PC-9 (cell line): ENCODE results near the gene RYR1. TPM values are rescaled to one million over a fixed set of nuclear protein-coding genes. Genes with fewer than 3 reads are reported as not detected.
"Not testable (repeated sequence)": the region's sequence is repeated elsewhere in the genome, so short reads cannot be mapped to it uniquely, and the experiment has no call there.

Source experiments
- BruUV-seq: library from RNA; stranded (reverse); fragments of 400-500 nt; replicated peaks from 2 replicates; lab custom pipeline; 2021; lab: Mats Ljungman, UMichigan
- CTCF ChIA-PET: fragments of 300-600 bp; sonication (Branson Sonifier 250); formaldehyde crosslinking; loops from one replicate; lab custom pipeline; 2022; ENCODE audit warnings: antibody characterized with exemption; lab: Charles Lee
- POLR2A ChIA-PET: fragments of 300-600 bp; sonication (Branson Sonifier 250); formaldehyde crosslinking; loops from one replicate; lab custom pipeline; 2022; ENCODE audit warnings: antibody characterized with exemption; ENCODE audit not compliant: unreplicated experiment; lab: Charles Lee
- DNase-seq, 2 experiments: peaks; one replicate each; pipeline versions ENCODE4 v3.0.0 to v3.0.0-alpha.2; 2015 to 2022; ENCODE audit warnings: mixed read lengths in 1 of 2
- H2AFZ ChIP-seq: fragments of 200-600 bp; sonication (generic); 2 replicates; pipeline ENCODE4 v1.8.1; 2017; ENCODE audit warnings: antibody characterized with exemption
- H3F3A ChIP-seq: fragments of 200-600 bp; sonication (generic); 2 replicates; pipeline ENCODE4 v1.8.1; 2017; ENCODE audit warnings: antibody characterized with exemption, mild to moderate bottlenecking, low read depth; ENCODE audit not compliant: insufficient read depth
- H3K27ac ChIP-seq: fragments of 200-600 bp; sonication (generic); 2 replicates; pipeline ENCODE4 v1.6.1; 2016; ENCODE audit warnings: mixed run types
- H3K27me3 ChIP-seq: fragments of 200-600 bp; sonication (generic); 2 replicates; pipeline ENCODE4 v1.6.1; 2016; ENCODE audit warnings: low read depth, mixed run types; ENCODE audit not compliant: insufficient read depth
- H3K36me3 ChIP-seq: fragments of 200-600 bp; sonication (generic); 2 replicates; pipeline ENCODE4 v1.6.1; 2016; ENCODE audit warnings: low read depth, mixed run types
- H3K4me1 ChIP-seq: fragments of 200-600 bp; sonication (generic); replicated peaks from 2 replicates; pipeline ENCODE4 v1.6.1; 2016; ENCODE audit warnings: mixed run types; ENCODE audit not compliant: insufficient read depth
- H3K4me2 ChIP-seq: fragments of 200-600 bp; sonication (generic); 2 replicates; pipeline ENCODE4 v1.6.1; 2017; ENCODE audit warnings: mixed run types
- H3K4me3 ChIP-seq: fragments of 200-600 bp; sonication (generic); 2 replicates; pipeline ENCODE4 v1.6.1; 2016; ENCODE audit warnings: mixed run types
- H3K79me2 ChIP-seq: fragments of 200-600 bp; sonication (generic); 2 replicates; pipeline ENCODE4 v1.6.1; 2017; ENCODE audit warnings: low read depth, mixed run types
- H3K9me2 ChIP-seq: fragments of 200-600 bp; sonication (generic); 2 replicates; pipeline ENCODE4 v1.8.1; 2017; ENCODE audit warnings: mild to moderate bottlenecking; ENCODE audit not compliant: insufficient read depth
- H3K9me3 ChIP-seq: fragments of 200-600 bp; sonication (generic); 2 replicates; pipeline ENCODE4 v1.8.1; 2016; ENCODE audit warnings: low read depth; ENCODE audit not compliant: insufficient read depth
- H4K20me1 ChIP-seq: fragments of 200-600 bp; sonication (generic); 2 replicates; pipeline ENCODE4 v1.8.1; 2017; ENCODE audit not compliant: insufficient read depth
- EZH2 ChIP-seq: fragments of 200-600 bp; sonication (generic); IDR thresholded peaks from 2 replicates; pipeline ENCODE4 v1.8.0; 2017; ENCODE audit warnings: antibody characterized with exemption, low read depth
- intact Hi-C: fragments of 100-400 bp; cut with micrococcal nuclease; formaldehyde crosslinking; loops from one replicate; pipeline ENCODE4 v1.10.0; 2022; ENCODE audit not compliant: unreplicated experiment
- total RNA-seq: library from RNA; stranded (reverse); gene quantifications from 2 replicates; pipeline ENCODE4 v1.2.3, GENCODE V29; 2021
- TF ChIP-seq, protein P1 (sequence below): fragments of 200-600 bp; sonication (generic); conservative IDR thresholded peaks from 2 replicates; pipeline ENCODE4 v1.6.1; 2017; ENCODE audit warnings: mixed run types, antibody characterized with exemption, mild to moderate bottlenecking, moderate library complexity

The RYR1 gene
- total RNA-seq, 1 experiment from 2014 or later = 1.0 TPM

- no peak for DNase-seq
- intact Hi-C loops = no loop called here
- Histone ChIP-seq H3K9me2 (no peaks in the 10 kb centered on the region), H3K4me3 (no peak overlapping the region), H3K4me1 (peaks cover 6% of the 10 kb centered on the region), H3K27ac (no peak overlapping the region), H3K36me3 (no peaks in the 10 kb centered on the region), H3K9me3 (no peaks in the 10 kb centered on the region), H3K27me3 (no peaks in the 10 kb centered on the region), H4K20me1 (no peaks in the 10 kb centered on the region), H3K79me2 (no peaks in the 10 kb centered on the region), H3K4me2 (no peak overlapping the region), H2AFZ (no peak overlapping the region), H3F3A (peaks cover 9% of the 10 kb centered on the region; the same call in 1 of the 2 replicates)
- CTCF ChIA-PET = interaction anchor here (0.7 kb wide), 1 partner anchor 69 kb away, joined by 4 read pairs; no protein-coding TSS in a partner anchor
- POLR2A ChIA-PET = no interaction called here
- TF ChIP-seq, protein P1, sequence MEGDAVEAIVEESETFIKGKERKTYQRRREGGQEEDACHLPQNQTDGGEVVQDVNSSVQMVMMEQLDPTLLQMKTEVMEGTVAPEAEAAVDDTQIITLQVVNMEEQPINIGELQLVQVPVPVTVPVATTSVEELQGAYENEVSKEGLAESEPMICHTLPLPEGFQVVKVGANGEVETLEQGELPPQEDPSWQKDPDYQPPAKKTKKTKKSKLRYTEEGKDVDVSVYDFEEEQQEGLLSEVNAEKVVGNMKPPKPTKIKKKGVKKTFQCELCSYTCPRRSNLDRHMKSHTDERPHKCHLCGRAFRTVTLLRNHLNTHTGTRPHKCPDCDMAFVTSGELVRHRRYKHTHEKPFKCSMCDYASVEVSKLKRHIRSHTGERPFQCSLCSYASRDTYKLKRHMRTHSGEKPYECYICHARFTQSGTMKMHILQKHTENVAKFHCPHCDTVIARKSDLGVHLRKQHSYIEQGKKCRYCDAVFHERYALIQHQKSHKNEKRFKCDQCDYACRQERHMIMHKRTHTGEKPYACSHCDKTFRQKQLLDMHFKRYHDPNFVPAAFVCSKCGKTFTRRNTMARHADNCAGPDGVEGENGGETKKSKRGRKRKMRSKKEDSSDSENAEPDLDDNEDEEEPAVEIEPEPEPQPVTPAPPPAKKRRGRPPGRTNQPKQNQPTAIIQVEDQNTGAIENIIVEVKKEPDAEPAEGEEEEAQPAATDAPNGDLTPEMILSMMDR = no peak
- no peak for TF ChIP-seq EZH2
- BruUV-seq = no TSS peak
These were observed 116.5 kb downstream of the RYR1 start for GRCh38 chr19:38549942-38550341.

- no peak overlapping the region for H3K4me3 ChIP-seq
- no peak overlapping the region for H3K27ac ChIP-seq
- H3K9me3 ChIP-seq = no peaks in the 10 kb centered on the region
- POLR2A ChIA-PET = no interaction called here
- peaks cover 5% of the 10 kb centered on the region; the same call in 1 of the 2 replicates for H3F3A ChIP-seq
- H2AFZ ChIP-seq = no peak overlapping the region
- BruUV-seq = no TSS peak
- H4K20me1 ChIP-seq = no peaks in the 10 kb centered on the region
- no peak overlapping the region for H3K4me2 ChIP-seq
- no peak for DNase-seq
- H3K27me3 ChIP-seq = no peaks in the 10 kb centered on the region
- H3K9me2 ChIP-seq = no peaks in the 10 kb centered on the region
- TF ChIP-seq EZH2 = no peak
- TF ChIP-seq, protein P1 = no peak
- peaks cover 1% of the 10 kb centered on the region for H3K4me1 ChIP-seq
- CTCF ChIA-PET = no interaction called here
- H3K36me3 ChIP-seq = no peaks in the 10 kb centered on the region
- intact Hi-C loops = no loop called here
- H3K79me2 ChIP-seq = no peaks in the 10 kb centered on the region
These were observed 116.9 kb downstream of the RYR1 start for GRCh38 chr19:38550376-38550775.

GRCh38 chr19:38551450-38551813, 117.9 kb downstream of the RYR1 start:
- DNase-seq = no peak
- Histone ChIP-seq H3K27ac (no peak overlapping the region), H3K27me3 (no peaks in the 10 kb centered on the region), H3K4me2 (no peak overlapping the region), H3K9me3 (no peaks in the 10 kb centered on the region), H3K36me3 (no peaks in the 10 kb centered on the region), H3K4me1 (no peaks in the 10 kb centered on the region), H2AFZ (no peak overlapping the region), H3F3A (peaks cover 4% of the 10 kb centered on the region; the same call in 1 of the 2 replicates), H3K4me3 (no peak overlapping the region), H3K79me2 (no peaks in the 10 kb centered on the region), H3K9me2 (no peaks in the 10 kb centered on the region), H4K20me1 (no peaks in the 10 kb centered on the region)
- TF ChIP-seq, protein P1 = no peak
- TF ChIP-seq EZH2 = no peak
- BruUV-seq = no TSS peak
- POLR2A ChIA-PET = interaction anchor here (0.7 kb wide), 1 partner anchor 420 kb away, joined by 7 read pairs; no protein-coding TSS in a partner anchor
- intact Hi-C loops = no loop called here
- CTCF ChIA-PET = interaction anchor here (0.5 to 0.6 kb wide), 2 partner anchors 65 to 1303 kb away, joined by 3 to 16 read pairs; no protein-coding TSS in a partner anchor

- H3K9me2 ChIP-seq, H3K4me3 ChIP-seq, CTCF ChIA-PET, DNase-seq, H3K4me1 ChIP-seq, POLR2A ChIA-PET, H2AFZ ChIP-seq, H3K27ac ChIP-seq, H3K27me3 ChIP-seq, H3K9me3 ChIP-seq, H3K36me3 ChIP-seq, H3K4me2 ChIP-seq, intact Hi-C loops, BruUV-seq, H3K79me2 ChIP-seq, H3F3A ChIP-seq, H4K20me1 ChIP-seq: not testable (repeated sequence)
These were observed 119.7 kb downstream of the RYR1 start for GRCh38 chr19:38553239-38553638.
